Measurements from ENCODE around the gene ZNF76. TPM values are rescaled to one million over a fixed set of nuclear protein-coding genes. Genes with fewer than 3 reads are reported as not detected.

ZNF76 gene
- total and polyA plus RNA-seq, 9 of the 15 experiments (the other 6 are each of a cell fraction or from before 2014, with no cell fraction given) = 1.2 to 17.8 (median 10.7) TPM

- Histone ChIP-seq H3K9me1 (ENCODE audit: control insufficient read depth, insufficient read depth, low read length) (no peaks in the 10 kb centered on the region), H3K27ac (ENCODE audit: extremely low read depth, low read depth, low read length) (no peak overlapping the region), H3K4me3 (no peak overlapping the region), H3K9me3 (replicated peaks; ENCODE audit: control insufficient read depth, insufficient read depth, low read depth, low read length) (no peaks in the 10 kb centered on the region), H2AFZ (ENCODE audit: low read depth, low read length) (no peak overlapping the region), H3K27me3 (ENCODE audit: control insufficient read depth in 2 of 2, insufficient read depth in 2 of 2, low read length in 2 of 2) (no peaks in the 10 kb centered on the region), H3K9ac (ENCODE audit: insufficient read depth in 1 of 2, low read depth in 2 of 2, low read length in 2 of 2) (peak overlapping the region in 1 of 2 experiments; percentile 22; a peak in 1 of 4 replicates), H3K4me2 (ENCODE audit: insufficient read depth, low read length) (no peak overlapping the region), H3K36me3 (ENCODE audit: control insufficient read depth, insufficient read depth, low read length) (peaks cover 33% of the 10 kb centered on the region; the same call in 2 of the 3 replicates), H4K20me1 (replicated peaks; ENCODE audit: control insufficient read depth, insufficient read depth, low read length) (no peaks in the 10 kb centered on the region), H3K4me1 (replicated peaks in 1 of 2; ENCODE audit: control insufficient read depth in 2 of 2, insufficient read depth in 2 of 2, low read length in 2 of 2) (peaks cover 0 to 14% of the 10 kb centered on the region in 2 experiments; a peak in 1 of 5 replicates), H3K79me2 (ENCODE audit: control insufficient read depth, insufficient read depth, low read length) (no peaks in the 10 kb centered on the region)
- DNase-seq (ENCODE audit: extremely low read depth in 1 of 4, low spot score in 3 of 4) = no peak
- ChIA-PET CTCF (ENCODE audit: low intra/inter-chr PET ratio) (no interaction called here), POLR2A (interaction anchor here (1.0 to 2.1 kb wide), 2 partner anchors 7 to 11 kb away, joined by 3 to 10 read pairs; no protein-coding TSS in a partner anchor)
- TF ChIP-seq ESRRB (CRISPR knock-in tag; IDR thresholded peaks at IDR 0.05; ENCODE audit: borderline replicate concordance) (no peak), ZNF133 (CRISPR knock-in tag; IDR thresholded peaks at IDR 0.05) (no peak), STAT5A (IDR thresholded peaks at IDR 0.05; ENCODE audit: borderline replicate concordance, low read length) (no peak), ZNF280B (CRISPR knock-in tag; IDR thresholded peaks at IDR 0.05) (no peak), ZNF395 (CRISPR knock-in tag; IDR thresholded peaks at IDR 0.05) (no peak), CBX8 (IDR thresholded peaks at IDR 0.05; ENCODE audit: borderline replicate concordance, extremely low read depth, low read depth, low read length, poor library complexity, severe bottlenecking) (no peak), SPI1 (IDR thresholded peaks at IDR 0.05; ENCODE audit: borderline replicate concordance, low read depth, low read length) (no peak), CREB3L1 (IDR thresholded peaks at IDR 0.05; ENCODE audit: borderline replicate concordance, low read depth) (no peak), ZNF124 (CRISPR knock-in tag; IDR thresholded peaks at IDR 0.05) (no peak), MCM3 (IDR thresholded peaks at IDR 0.05) (no peak), RBM14 (IDR thresholded peaks at IDR 0.05; ENCODE audit: borderline replicate concordance, insufficient read depth, low read depth, low read length) (no peak)
- ATAC-seq = no peak
- in situ Hi-C loops (cut with MboI) (no loop called here), intact Hi-C loops (cut with micrococcal nuclease) (no loop called here)
- 94% methylated on average over 28 of the region's 28 CpGs for WGBS (ENCODE audit: insufficient coverage, low coverage, missing lambda C conversion rate)
- TSS peak; percentile 11 for BruUV-seq (replicated peaks)
- FAIRE-seq = no peak
These were observed 58.1 kb downstream of the ZNF76 start for GRCh38 chr6:35317483-35318195.

Data from K562 (cell line).